Endothelial cell of umbilical vein (primary cell): ENCODE measurements around the gene ROBO2.

Experiments
- CTCF ChIP-seq, 2 donors: IDR thresholded peaks; 1 replicate in 1 of 2; 2 replicates in 1 of 2; pipeline ENCODE4 v1.5.1; 2011; ENCODE audit warnings: low read length in 2 of 2, mild to moderate bottlenecking in 2 of 2, moderate library complexity in 2 of 2, control low read depth in 1 of 2, inconsistent platforms in 1 of 2, low read depth in 1 of 2; ENCODE audit not compliant: insufficient read depth in 1 of 2; ENCODE audit errors: extremely low read depth in 1 of 2
- JUN ChIP-seq: IDR thresholded peaks from 2 replicates; pipeline ENCODE4 v1.6.1; 2011; ENCODE audit warnings: borderline replicate concordance, low read depth; ENCODE audit not compliant: insufficient read length, insufficient read depth
- MAX ChIP-seq: IDR thresholded peaks from 2 replicates; pipeline ENCODE4 v1.6.1; 2011; ENCODE audit not compliant: insufficient read depth, insufficient read length
- POLR2A ChIP-seq: IDR thresholded peaks from 2 replicates; pipeline ENCODE4 v1.6.1; 2012; ENCODE audit warnings: low read depth, mild to moderate bottlenecking, control low read depth, low read length

GRCh38 chr3:77204788-77205187 is 164.9 kb downstream of the ROBO2 start:
- TF ChIP-seq MAX (no peak), POLR2A (no peak), CTCF (IDR thresholded peaks at IDR 0.05; ENCODE audit: extremely low read depth in 1 of 2, insufficient read depth in 1 of 2, low read depth in 1 of 2, low read length in 2 of 2) (no peak), JUN (no peak)
